ENCODE results near the gene WNT2B.

Gene WNT2B

DNA sequence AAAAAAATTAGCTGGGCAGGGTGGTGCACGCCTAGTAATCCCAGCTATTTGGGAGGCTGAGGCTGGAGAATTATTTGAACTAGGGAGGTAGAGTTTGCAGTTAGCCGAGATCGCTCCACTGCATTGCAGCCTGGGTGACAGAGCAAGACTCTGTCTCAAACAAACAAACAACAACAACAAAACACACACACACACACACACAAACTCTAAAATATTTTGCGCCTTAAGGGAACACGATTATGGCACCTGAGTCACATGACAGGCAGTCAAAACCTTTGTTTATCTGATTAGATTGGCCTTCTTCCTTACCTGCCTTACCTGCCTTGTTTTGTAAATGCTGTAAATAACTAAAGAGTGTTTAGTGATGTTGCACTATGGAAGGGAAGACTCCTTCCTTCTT, 20.6 kb upstream of the WNT2B start:
- Histone ChIP-seq H3K9me3 (ENCODE audit: insufficient read depth, low read length) (no peaks in the 10 kb centered on the region), H3K4me2 (ENCODE audit: low read length) (no peak overlapping the region), H3K27me3 (ENCODE audit: low read depth, low read length) (no peaks in the 10 kb centered on the region), H2AFZ (ENCODE audit: low read depth, low read length) (no peak overlapping the region), H3K36me3 (replicated peaks; ENCODE audit: low read depth, low read length) (no peaks in the 10 kb centered on the region), H3K79me2 (ENCODE audit: low read length) (no peaks in the 10 kb centered on the region), H3K27ac (ENCODE audit: low read length) (no peak overlapping the region), H3K4me3 (ENCODE audit: low read length) (no peak overlapping the region), H3K4me1 (ENCODE audit: low read length) (no peaks in the 10 kb centered on the region), H3K9ac (ENCODE audit: low read length) (no peak overlapping the region), H4K20me1 (ENCODE audit: insufficient read depth, low read length) (no peaks in the 10 kb centered on the region)
- TF ChIP-seq EZH2phosphoT487 (IDR thresholded peaks at IDR 0.05; ENCODE audit: low read depth) (no peak), CTCF (IDR thresholded peaks at IDR 0.05; ENCODE audit: low read depth, low read length) (no peak)

DNA sequence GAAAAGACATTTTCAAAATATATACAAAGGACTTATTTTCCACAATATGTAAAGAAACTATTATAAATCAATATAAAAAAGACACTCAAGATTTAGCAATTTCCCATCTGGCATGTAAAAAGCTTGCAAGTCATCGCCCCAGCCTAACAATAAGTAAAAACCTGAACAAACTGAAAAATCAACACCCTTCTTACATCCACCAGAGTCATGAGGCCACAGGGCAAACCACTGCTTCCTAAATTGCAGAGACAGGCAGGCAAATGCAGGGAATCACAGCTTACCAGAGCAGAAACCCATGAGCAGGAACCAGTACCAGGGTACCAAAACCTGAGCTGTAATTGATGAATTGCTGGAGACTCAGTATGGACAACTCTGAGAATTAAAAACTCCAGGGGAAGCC, 16.7 kb upstream of the WNT2B start:
- Histone ChIP-seq H3K9me3 (ENCODE audit: insufficient read depth, low read length) (no peaks in the 10 kb centered on the region), H4K20me1 (ENCODE audit: insufficient read depth, low read length) (no peaks in the 10 kb centered on the region), H2AFZ (ENCODE audit: low read depth, low read length) (no peak overlapping the region), H3K4me3 (ENCODE audit: low read length) (no peak overlapping the region), H3K79me2 (ENCODE audit: low read length) (no peaks in the 10 kb centered on the region), H3K9ac (ENCODE audit: low read length) (no peak overlapping the region), H3K27ac (ENCODE audit: low read length) (no peak overlapping the region), H3K4me2 (ENCODE audit: low read length) (no peak overlapping the region), H3K36me3 (replicated peaks; ENCODE audit: low read depth, low read length) (no peaks in the 10 kb centered on the region), H3K4me1 (ENCODE audit: low read length) (no peaks in the 10 kb centered on the region), H3K27me3 (ENCODE audit: low read depth, low read length) (no peaks in the 10 kb centered on the region)
- TF ChIP-seq CTCF (IDR thresholded peaks at IDR 0.05; ENCODE audit: low read depth, low read length): no peak
- TF ChIP-seq EZH2phosphoT487 (IDR thresholded peaks at IDR 0.05; ENCODE audit: low read depth): no peak

- Histone ChIP-seq H3K36me3 (replicated peaks; ENCODE audit: low read depth, low read length) (no peaks in the 10 kb centered on the region), H3K27me3 (ENCODE audit: low read depth, low read length) (no peaks in the 10 kb centered on the region), H3K79me2 (ENCODE audit: low read length) (no peaks in the 10 kb centered on the region), H3K4me1 (ENCODE audit: low read length) (no peaks in the 10 kb centered on the region), H4K20me1 (ENCODE audit: insufficient read depth, low read length) (no peaks in the 10 kb centered on the region), H3K9me3 (ENCODE audit: insufficient read depth, low read length) (no peaks in the 10 kb centered on the region), H3K9ac (ENCODE audit: low read length) (no peak overlapping the region), H3K27ac (ENCODE audit: low read length) (no peak overlapping the region), H2AFZ (ENCODE audit: low read depth, low read length) (no peak overlapping the region), H3K4me3 (ENCODE audit: low read length) (no peak overlapping the region), H3K4me2 (ENCODE audit: low read length) (no peak overlapping the region)
- TF ChIP-seq CTCF (IDR thresholded peaks at IDR 0.05; ENCODE audit: low read depth, low read length): no peak
- no peak for TF ChIP-seq EZH2phosphoT487 (IDR thresholded peaks at IDR 0.05; ENCODE audit: low read depth)
Observed at GRCh38 chr1:112493351-112493750, 15.4 kb upstream of the WNT2B start.

DNA sequence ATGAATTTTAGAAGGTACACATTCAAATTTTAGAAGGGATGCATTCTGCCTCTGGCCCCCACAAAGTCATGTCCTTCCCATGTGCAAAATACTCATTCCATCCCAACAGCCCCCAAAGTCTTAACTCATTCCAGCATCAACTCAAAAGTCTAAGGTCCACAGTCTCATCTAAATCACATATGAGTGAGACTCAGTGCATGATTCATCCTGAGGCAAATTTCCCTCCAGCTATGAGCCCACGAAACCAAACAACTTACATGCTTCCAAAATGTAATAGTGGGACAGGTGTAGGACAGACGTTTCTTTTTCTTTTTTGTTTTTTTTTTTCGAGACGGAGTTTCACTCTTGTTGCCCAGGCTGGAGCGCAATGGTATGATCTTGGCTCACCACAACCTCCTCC, 12.5 kb upstream of the WNT2B start:
- Histone ChIP-seq H3K36me3 (replicated peaks; ENCODE audit: low read depth, low read length) (no peaks in the 10 kb centered on the region), H3K27ac (ENCODE audit: low read length) (no peak overlapping the region), H3K79me2 (ENCODE audit: low read length) (no peaks in the 10 kb centered on the region), H3K4me3 (ENCODE audit: low read length) (no peak overlapping the region), H3K9ac (ENCODE audit: low read length) (no peak overlapping the region), H3K9me3 (ENCODE audit: insufficient read depth, low read length) (no peaks in the 10 kb centered on the region), H2AFZ (ENCODE audit: low read depth, low read length) (no peak overlapping the region), H3K4me1 (ENCODE audit: low read length) (no peaks in the 10 kb centered on the region), H3K4me2 (ENCODE audit: low read length) (no peak overlapping the region), H4K20me1 (ENCODE audit: insufficient read depth, low read length) (no peaks in the 10 kb centered on the region), H3K27me3 (ENCODE audit: low read depth, low read length) (no peaks in the 10 kb centered on the region)
- TF ChIP-seq CTCF (IDR thresholded peaks at IDR 0.05; ENCODE audit: low read depth, low read length) (no peak), EZH2phosphoT487 (IDR thresholded peaks at IDR 0.05; ENCODE audit: low read depth) (no peak)

All from OCI-LY3 (cell line).